Karpas-422 (cell line): ENCODE data around the gene CCT7. TPM values are rescaled to one million over a fixed set of nuclear protein-coding genes. Genes with fewer than 3 reads are reported as not detected.

Experiments
- DNase-seq: peaks from one replicate; pipeline ENCODE4 v3.0.0-alpha.2; 2015
- H2AFZ ChIP-seq: fragments of 200-600 bp; sonication (generic); 2 replicates; pipeline ENCODE4 v1.6.1; 2014; ENCODE audit warnings: antibody characterized with exemption, low read length, mixed read lengths
- H3K27ac ChIP-seq: fragments of 200-600 bp; sonication (generic); 2 replicates; pipeline ENCODE4 v1.5.1; 2014; ENCODE audit warnings: mild to moderate bottlenecking, low read length, moderate library complexity
- H3K27me3 ChIP-seq: fragments of 200-600 bp; sonication (generic); 2 replicates; pipeline ENCODE4 v1.6.1; 2014; ENCODE audit warnings: low read length, mixed read lengths
- H3K36me3 ChIP-seq: fragments of 200-600 bp; sonication (generic); 2 replicates; pipeline ENCODE4 v1.6.1; 2014; ENCODE audit warnings: low read length, mixed read lengths; ENCODE audit not compliant: insufficient read depth
- H3K4me1 ChIP-seq: fragments of 200-600 bp; sonication (generic); 2 replicates; pipeline ENCODE4 v1.6.1; 2014; ENCODE audit warnings: mild to moderate bottlenecking, low read length, mixed read lengths
- H3K4me2 ChIP-seq: fragments of 200-600 bp; sonication (generic); 2 replicates; pipeline ENCODE4 v1.6.1; 2014; ENCODE audit warnings: low read length, low read depth, mild to moderate bottlenecking; ENCODE audit not compliant: poor library complexity, severe bottlenecking
- H3K4me3 ChIP-seq: fragments of 200-600 bp; sonication (generic); 2 replicates; pipeline ENCODE4 v1.5.1; 2014; ENCODE audit warnings: mild to moderate bottlenecking, antibody characterized with exemption, low read length, mixed read lengths
- H3K79me2 ChIP-seq: fragments of 200-600 bp; sonication (generic); 2 replicates; pipeline ENCODE4 v1.6.1; 2014; ENCODE audit warnings: mild to moderate bottlenecking, low read length, mixed read lengths
- H3K9ac ChIP-seq: fragments of 200-600 bp; sonication (generic); 2 replicates; pipeline ENCODE4 v1.6.0; 2014; ENCODE audit warnings: low read length
- H3K9me2 ChIP-seq: fragments of 200-600 bp; sonication (generic), shearing (Covaris generic); replicated peaks from 2 replicates; pipeline ENCODE4 v1.6.0; 2014; ENCODE audit warnings: mild to moderate bottlenecking, low read length, moderate library complexity; ENCODE audit not compliant: insufficient read depth
- H3K9me3 ChIP-seq: fragments of 300-700, 200-600 bp; sonication (generic); 2 replicates; pipeline ENCODE4 v1.6.1; 2014; ENCODE audit warnings: low read length, mixed read lengths
- H4K20me1 ChIP-seq: fragments of 200-600 bp; sonication (generic); 2 replicates; pipeline ENCODE4 v1.6.1; 2014; ENCODE audit warnings: mild to moderate bottlenecking, antibody characterized with exemption, low read length, low read depth; ENCODE audit not compliant: insufficient read depth
- total RNA-seq: library from RNA; depleted of rRNA; stranded (reverse); fragments of >200 nt; shearing (Covaris generic); gene quantifications from 2 replicates; pipeline ENCODE4 v1.2.3, GENCODE V29; 2014; ENCODE audit warnings: low replicate concordance

The CCT7 gene
- total RNA-seq, 1 experiment from 2014 or later = 482 TPM

- Histone ChIP-seq H3K9me2 (no peaks in the 10 kb centered on the region), H4K20me1 (peaks cover 35% of the 10 kb centered on the region), H3K27ac (peak within 1 kb of the TSS; percentile 81), H3K9ac (peak within 1 kb of the TSS; percentile 89), H3K9me3 (no peaks in the 10 kb centered on the region), H3K4me2 (peak within 1 kb of the TSS; percentile 90), H3K79me2 (peaks cover 51% of the 10 kb centered on the region), H3K36me3 (peaks cover 19% of the 10 kb centered on the region; the same call in 1 of the 2 replicates), H3K4me1 (peaks cover 38% of the 10 kb centered on the region), H2AFZ (peak within 1 kb of the TSS; percentile 80), H3K4me3 (peak within 1 kb of the TSS; percentile 92), H3K27me3 (no peaks in the 10 kb centered on the region)
- peak; percentile 100 for DNase-seq
Observed at GRCh38 chr2:73233154-73233931, 765 bp upstream of the CCT7 start, which contains the start of gene PRADC1. Gene PRADC1 (minus strand): TSS chr2:73233239. CDS start chr2:73233160, 79 bp downstream.

- H4K20me1 ChIP-seq = peaks cover 55% of the 10 kb centered on the region
- DNase-seq = peak; percentile 65
- H3K27ac ChIP-seq = peak overlapping the region; percentile 81; the same call in 1 of the 2 replicates
- peak overlapping the region; percentile 89 for H3K9ac ChIP-seq
- H3K4me3 ChIP-seq = peak overlapping the region; percentile 92
- peaks cover 72% of the 10 kb centered on the region for H3K79me2 ChIP-seq
- H3K9me3 ChIP-seq = no peaks in the 10 kb centered on the region
- no peaks in the 10 kb centered on the region for H3K9me2 ChIP-seq
- H3K4me2 ChIP-seq = peak overlapping the region; percentile 90
- peaks cover 40% of the 10 kb centered on the region for H3K4me1 ChIP-seq
- H3K27me3 ChIP-seq = no peaks in the 10 kb centered on the region
- peaks cover 38% of the 10 kb centered on the region; the same call in 1 of the 2 replicates for H3K36me3 ChIP-seq
- H2AFZ ChIP-seq = no peak overlapping the region
Observed at GRCh38 chr2:73235315-73236028, 1.4 kb downstream of the CCT7 start.

- Histone ChIP-seq H3K4me2 (peak overlapping the region; percentile 90), H3K4me3 (no peak overlapping the region), H2AFZ (no peak overlapping the region)
Observed at GRCh38 chr2:73237168-73237567, 3.1 kb downstream of the CCT7 start.

GRCh38 chr2:73238149-73238548 lies 4.0 kb downstream of the CCT7 start:
- Histone ChIP-seq H3K27ac (no peak overlapping the region), H3K4me1 (peaks cover 35% of the 10 kb centered on the region), H3K4me3 (no peak overlapping the region), H3K4me2 (no peak overlapping the region), H3K79me2 (peaks cover 84% of the 10 kb centered on the region), H3K27me3 (no peaks in the 10 kb centered on the region), H2AFZ (no peak overlapping the region), H3K9ac (no peak overlapping the region), H3K9me2 (no peaks in the 10 kb centered on the region), H3K9me3 (no peaks in the 10 kb centered on the region), H4K20me1 (peaks cover 70% of the 10 kb centered on the region), H3K36me3 (peaks cover 57% of the 10 kb centered on the region)
- DNase-seq = no peak

More at GRCh38 chr2:73237168-73237567, 3.1 kb downstream of the CCT7 start:
- no peak overlapping the region for H3K27ac ChIP-seq
- H3K27me3 ChIP-seq = no peaks in the 10 kb centered on the region
- no peak for DNase-seq
- H3K9me3 ChIP-seq = no peaks in the 10 kb centered on the region
- H3K36me3 ChIP-seq = peaks cover 49% of the 10 kb centered on the region; the same call in 1 of the 2 replicates
- H4K20me1 ChIP-seq = peaks cover 63% of the 10 kb centered on the region
- H3K9me2 ChIP-seq = no peaks in the 10 kb centered on the region
- no peak overlapping the region; the same call in 1 of the 2 replicates for H3K9ac ChIP-seq
- H3K4me1 ChIP-seq = peaks cover 40% of the 10 kb centered on the region
- peaks cover 81% of the 10 kb centered on the region for H3K79me2 ChIP-seq

GRCh38 chr2:73238976-73239375 lies 4.9 kb downstream of the CCT7 start:
- peaks cover 63% of the 10 kb centered on the region for H3K36me3 ChIP-seq
- no peak overlapping the region for H3K4me3 ChIP-seq
- H2AFZ ChIP-seq = no peak overlapping the region
- no peaks in the 10 kb centered on the region for H3K9me2 ChIP-seq
- peaks cover 30% of the 10 kb centered on the region for H3K4me1 ChIP-seq
- H3K27me3 ChIP-seq = no peaks in the 10 kb centered on the region
- H3K9ac ChIP-seq = no peak overlapping the region
- H4K20me1 ChIP-seq = peaks cover 72% of the 10 kb centered on the region
- DNase-seq = no peak
- H3K4me2 ChIP-seq = no peak overlapping the region
- H3K9me3 ChIP-seq = no peaks in the 10 kb centered on the region
- H3K27ac ChIP-seq = no peak overlapping the region
- H3K79me2 ChIP-seq = peaks cover 91% of the 10 kb centered on the region

- Histone ChIP-seq H3K36me3 (peaks cover 71% of the 10 kb centered on the region), H2AFZ (no peak overlapping the region), H3K4me1 (peaks cover 30% of the 10 kb centered on the region), H3K4me3 (no peak overlapping the region), H3K79me2 (peaks cover 92% of the 10 kb centered on the region), H3K9me3 (no peaks in the 10 kb centered on the region), H3K4me2 (no peak overlapping the region), H3K9ac (no peak overlapping the region), H3K27me3 (no peaks in the 10 kb centered on the region), H3K9me2 (no peaks in the 10 kb centered on the region), H4K20me1 (peaks cover 77% of the 10 kb centered on the region), H3K27ac (no peak overlapping the region)
- DNase-seq = no peak
Observed at GRCh38 chr2:73239776-73240175, 5.7 kb downstream of the CCT7 start.

GRCh38 chr2:73243884-73244570 lies 9.9 kb downstream of the CCT7 start:
- Histone ChIP-seq H3K4me1 (no peaks in the 10 kb centered on the region), H3K79me2 (peaks cover 74% of the 10 kb centered on the region), H3K4me2 (no peak overlapping the region), H3K9me2 (no peaks in the 10 kb centered on the region), H3K9me3 (no peaks in the 10 kb centered on the region), H4K20me1 (peaks cover 72% of the 10 kb centered on the region), H3K27ac (no peak overlapping the region), H3K9ac (no peak overlapping the region), H3K36me3 (peaks cover 86% of the 10 kb centered on the region), H3K27me3 (no peaks in the 10 kb centered on the region), H3K4me3 (no peak overlapping the region), H2AFZ (no peak overlapping the region)
- no peak for DNase-seq

- peaks cover 68% of the 10 kb centered on the region for H3K79me2 ChIP-seq
- no peak overlapping the region for H2AFZ ChIP-seq
Observed at GRCh38 chr2:73244580-73244979, 10.5 kb downstream of the CCT7 start.

More at GRCh38 chr2:73244580-73244979, 10.5 kb downstream of the CCT7 start:
- Histone ChIP-seq H4K20me1 (peaks cover 72% of the 10 kb centered on the region), H3K4me3 (no peak overlapping the region), H3K9me3 (no peaks in the 10 kb centered on the region), H3K27ac (no peak overlapping the region), H3K4me2 (no peak overlapping the region), H3K27me3 (no peaks in the 10 kb centered on the region), H3K36me3 (peaks cover 86% of the 10 kb centered on the region), H3K9ac (no peak overlapping the region), H3K4me1 (no peaks in the 10 kb centered on the region), H3K9me2 (no peaks in the 10 kb centered on the region)
- DNase-seq = no peak
